GM19328 (cell line): ENCODE results near the gene ADAMTS2.

Experiments
- ATAC-seq: cut with Tn5 transposase; IDR thresholded peaks from one replicate; pipeline ENCODE4 v1.9.1; 2021; ENCODE audit warnings: mild to moderate bottlenecking, moderate library complexity; ENCODE audit not compliant: unreplicated experiment

The ADAMTS2 gene

GRCh38 chr5:179132586-179133355, 212.5 kb downstream of the ADAMTS2 start:
- no peak for ATAC-seq

DNA sequence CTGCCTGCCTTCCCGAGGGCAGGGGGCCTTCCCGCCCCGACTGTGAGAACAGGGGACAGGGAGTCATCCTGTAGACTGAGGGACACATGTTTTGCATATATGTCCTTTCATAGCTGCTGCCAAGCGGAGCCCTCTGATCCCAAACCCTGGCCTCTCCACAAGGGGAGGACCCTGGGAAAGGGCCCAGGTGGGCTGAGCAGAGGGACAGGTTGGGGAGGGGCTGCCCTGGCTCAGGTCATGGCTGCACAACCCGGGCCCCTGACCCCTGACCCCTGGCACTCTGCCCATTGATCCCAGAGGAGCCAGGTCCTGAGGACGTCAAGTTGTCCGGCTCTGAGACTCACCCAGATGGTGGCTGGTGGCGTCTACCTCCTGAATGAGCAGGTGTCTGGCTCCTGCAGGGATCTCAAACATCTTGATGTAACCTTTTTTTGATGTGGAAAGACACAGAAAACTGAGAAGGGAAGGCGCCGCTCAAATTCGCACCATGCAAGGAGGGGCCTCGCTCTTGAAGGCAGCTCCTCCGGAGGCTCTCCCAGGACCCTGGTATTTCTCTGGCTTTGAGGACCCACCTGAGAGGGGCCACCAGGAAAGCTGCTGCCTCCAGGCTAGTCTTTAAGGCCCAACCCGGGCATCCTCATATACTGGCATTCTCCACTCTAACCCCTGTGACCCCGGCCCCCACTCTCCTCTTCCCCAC, 213.2 kb downstream of the ADAMTS2 start:
- no peak for ATAC-seq

DNA sequence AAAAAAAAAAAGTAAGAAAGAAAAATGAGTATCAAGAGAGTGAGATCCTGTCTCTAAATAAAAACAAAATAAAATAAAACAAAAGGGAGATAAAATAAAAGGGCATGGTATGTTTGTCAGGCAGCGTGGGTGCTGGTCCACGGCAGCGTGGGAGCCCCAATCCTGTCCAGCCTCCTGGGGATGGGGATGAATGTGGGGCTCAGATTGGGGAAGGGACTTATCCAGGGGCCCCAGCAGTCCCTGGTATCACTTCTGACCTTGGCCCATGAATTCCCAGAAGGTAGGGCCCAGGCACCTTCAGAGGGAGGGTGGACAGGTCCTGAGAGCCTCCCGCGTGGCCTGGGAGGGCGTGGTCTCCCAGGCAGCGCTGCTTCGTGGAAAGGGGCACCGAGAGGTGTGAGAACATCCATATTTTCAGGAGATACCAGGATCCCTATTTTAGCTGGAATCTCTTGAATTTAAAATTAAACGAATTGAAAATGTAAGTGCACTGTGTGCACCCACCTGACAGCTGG, 213.9 kb downstream of the ADAMTS2 start:
- ATAC-seq, result no peak

DNA sequence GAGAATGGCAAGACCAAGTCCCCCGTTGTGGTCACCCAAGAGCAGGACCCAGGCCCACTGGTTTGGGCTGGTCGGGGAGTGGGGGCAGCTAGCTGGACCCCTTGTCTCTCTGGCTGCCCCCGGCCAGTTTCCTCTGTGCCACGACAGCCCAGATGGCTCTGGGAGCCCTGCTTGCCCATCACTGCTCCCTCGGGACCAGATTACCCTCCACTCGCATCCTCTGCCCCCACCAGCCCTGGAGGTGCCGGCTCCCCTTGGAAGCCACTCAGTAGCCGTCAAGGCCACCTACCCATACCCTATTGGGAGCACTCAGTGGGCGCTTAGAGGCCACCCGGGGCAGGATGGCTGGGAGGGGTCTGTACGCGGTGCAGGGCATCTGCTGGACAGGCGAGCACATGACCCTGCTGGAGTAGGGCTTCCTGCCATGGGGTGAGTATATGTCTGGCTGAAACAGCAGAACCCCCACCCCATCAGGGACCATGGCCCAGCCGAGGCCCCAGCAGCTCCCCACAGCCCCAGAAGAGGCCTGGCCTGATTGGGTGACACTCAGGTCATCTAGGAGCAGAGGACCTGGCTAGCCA, 215.1 kb downstream of the ADAMTS2 start:
- ATAC-seq, result no peak

DNA sequence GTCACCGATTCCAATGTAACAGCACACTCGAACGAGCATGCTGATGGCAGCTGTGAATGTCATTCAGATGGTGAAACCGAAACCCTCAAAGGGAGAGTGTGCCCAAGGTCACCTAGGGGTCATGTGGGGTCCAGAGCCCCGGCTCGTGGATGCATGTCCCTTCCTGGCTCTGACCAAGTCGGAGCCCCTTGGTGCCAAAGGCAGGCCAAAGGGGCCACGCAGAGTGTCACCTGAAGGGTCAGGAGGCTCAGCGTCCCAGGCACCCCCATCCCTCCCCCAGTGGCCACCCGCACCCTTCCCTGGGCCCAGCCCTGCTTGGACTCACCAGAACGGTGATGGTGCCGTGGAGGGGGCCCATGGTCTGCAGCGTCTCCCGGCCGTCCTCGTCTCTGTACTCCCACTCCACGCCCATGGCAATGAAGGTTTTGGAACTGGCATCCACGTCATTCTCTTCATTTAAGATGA, 215.6 kb downstream of the ADAMTS2 start:
- no peak for ATAC-seq

- ATAC-seq, result no peak
Observed at GRCh38 chr5:179128976-179129375, 216.3 kb downstream of the ADAMTS2 start.

DNA sequence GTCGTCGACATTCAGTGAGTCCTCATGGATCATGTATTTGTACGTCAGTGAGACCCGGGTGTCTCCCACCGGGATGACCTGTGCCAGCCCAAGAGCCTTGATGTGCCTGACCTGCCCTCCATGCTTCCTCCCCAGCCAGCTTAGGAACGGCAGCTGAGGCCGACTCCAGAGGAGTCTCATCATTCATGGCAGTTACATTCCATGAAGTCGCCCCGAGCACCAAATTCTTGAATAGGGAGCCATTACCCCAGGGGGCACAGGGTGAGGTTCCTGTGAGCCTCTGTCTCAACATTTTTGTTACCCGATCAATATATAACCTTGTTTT, 217.3 kb downstream of the ADAMTS2 start:
- ATAC-seq, result no peak

DNA sequence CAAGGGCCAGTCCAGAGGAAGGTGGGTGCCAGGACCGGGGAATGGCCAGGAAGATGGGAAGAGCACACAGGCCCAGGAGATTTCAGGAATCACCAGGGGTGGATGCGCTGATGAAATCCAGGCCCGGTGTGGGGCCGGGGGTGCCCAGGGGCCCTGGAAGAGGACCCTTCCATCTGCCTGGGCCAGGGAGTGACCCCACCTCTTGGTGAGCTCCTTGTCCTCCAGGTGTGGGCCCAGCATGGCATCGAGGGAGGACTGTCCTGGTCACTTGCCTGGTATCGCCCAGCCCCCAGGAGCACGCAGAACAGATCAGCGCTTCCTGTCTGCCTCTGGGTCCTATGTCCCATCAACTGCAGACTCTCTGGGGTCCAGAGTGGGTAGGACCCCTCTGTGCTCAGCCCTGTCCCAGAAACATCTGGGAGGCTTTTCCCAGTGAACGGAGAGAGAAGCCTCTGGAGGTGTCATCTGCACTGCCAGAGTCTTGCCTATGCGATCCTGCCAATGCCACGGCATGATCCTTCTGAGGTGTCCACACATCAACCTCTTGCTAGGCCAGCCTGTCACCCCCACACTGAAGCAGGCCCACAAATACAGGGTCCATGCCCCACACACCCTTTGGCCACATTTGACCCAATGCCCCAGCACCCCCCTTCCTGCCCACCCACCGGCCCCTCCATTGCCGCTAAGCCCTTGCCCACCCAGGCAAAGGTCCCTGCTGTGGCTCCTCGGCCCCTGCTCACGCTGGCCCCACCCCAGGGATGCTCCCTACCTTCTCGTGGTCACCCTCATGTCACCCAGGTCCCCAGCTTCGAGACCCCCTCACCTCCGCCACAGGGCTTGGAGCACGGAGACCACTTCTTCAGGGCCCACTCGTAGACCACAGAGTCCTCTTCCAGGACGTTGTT, 217.9 kb downstream of the ADAMTS2 start:
- ATAC-seq, result no peak

DNA sequence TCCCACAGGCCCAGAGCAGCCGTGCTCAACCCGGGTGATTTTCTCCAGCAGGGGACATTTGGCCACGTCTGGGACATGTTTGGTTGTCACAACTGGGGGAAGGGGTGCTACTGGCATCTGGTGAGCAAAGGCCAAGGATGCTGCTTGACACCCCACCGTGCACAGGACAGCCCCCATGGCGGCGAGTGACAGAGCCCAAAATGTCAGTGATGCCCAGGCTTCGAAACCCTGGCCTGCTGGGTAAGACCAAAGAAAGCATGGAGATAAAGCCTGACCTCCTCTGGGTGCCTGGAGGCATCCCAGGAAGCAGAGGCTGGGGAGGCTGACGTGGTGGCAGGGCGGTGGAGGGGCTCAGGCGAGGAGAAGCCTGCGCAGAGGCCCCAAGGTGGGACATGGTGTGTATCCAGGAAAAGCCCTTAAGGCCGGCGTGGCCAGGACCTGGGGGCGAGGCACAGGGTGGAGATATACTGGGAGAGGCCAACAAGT, 218.7 kb downstream of the ADAMTS2 start:
- ATAC-seq, result no peak

GRCh38 chr5:179125789-179126505, 219.3 kb downstream of the ADAMTS2 start:
- ATAC-seq, result no peak

GRCh38 chr5:179124853-179125788, 220.1 kb downstream of the ADAMTS2 start:
- ATAC-seq, result no peak

DNA sequence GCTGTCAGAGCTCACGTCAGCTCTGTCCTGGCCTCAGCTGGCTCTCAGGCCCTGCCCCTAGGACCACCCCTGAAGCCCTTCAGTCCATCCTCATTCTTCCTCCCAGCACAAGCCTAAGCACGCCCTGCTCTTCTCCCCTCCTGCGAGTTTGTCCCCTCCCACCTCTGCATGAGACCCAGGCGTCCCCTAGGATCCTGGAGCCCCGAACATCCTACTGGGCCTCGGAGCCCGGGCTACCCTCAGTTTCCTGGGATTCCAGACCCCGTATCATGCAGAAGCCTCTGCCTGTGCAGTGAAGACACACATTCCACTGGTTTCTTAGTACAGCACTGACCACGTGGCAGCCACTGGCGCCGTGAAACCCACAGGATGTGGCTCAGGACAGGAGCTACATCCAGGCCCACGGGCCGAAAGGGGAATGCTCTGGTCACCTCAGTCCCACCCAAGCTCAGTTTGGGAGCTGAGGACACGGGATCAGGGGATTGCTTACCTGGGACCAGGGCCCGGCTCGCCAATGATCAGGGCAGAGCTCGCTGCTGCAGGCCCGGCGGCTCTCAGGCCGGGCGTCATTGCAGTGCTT, 220.9 kb downstream of the ADAMTS2 start:
- ATAC-seq, result no peak

- ATAC-seq, result no peak
Observed at GRCh38 chr5:179123491-179124272, 221.6 kb downstream of the ADAMTS2 start.

GRCh38 chr5:179123109-179123426, 222.2 kb downstream of the ADAMTS2 start:
- no peak for ATAC-seq

GRCh38 chr5:179122411-179123108, 222.7 kb downstream of the ADAMTS2 start:
- no peak for ATAC-seq

DNA sequence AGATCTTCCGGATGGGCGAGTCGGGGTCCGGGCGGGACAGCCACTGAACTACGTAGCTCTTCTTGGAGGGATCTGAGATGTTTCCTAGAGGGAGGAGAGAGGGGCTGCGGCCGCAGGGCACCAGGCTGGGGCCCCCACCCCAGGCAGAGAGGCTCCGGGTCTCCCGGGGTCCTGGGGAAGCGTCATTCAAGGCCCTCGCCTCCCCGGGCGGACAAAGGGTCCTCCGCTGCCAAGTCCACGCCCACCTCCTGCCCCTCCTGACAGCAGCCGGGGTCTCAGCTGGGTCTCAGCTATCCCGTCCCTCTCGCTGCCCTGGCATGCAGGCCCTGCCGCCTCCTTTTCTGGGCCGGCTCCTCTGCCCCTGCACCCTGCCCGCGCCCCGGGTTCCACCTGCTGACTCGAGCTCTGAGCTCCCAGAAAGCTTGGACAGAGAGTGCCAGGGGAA, 223.6 kb downstream of the ADAMTS2 start:
- ATAC-seq, result no peak

DNA sequence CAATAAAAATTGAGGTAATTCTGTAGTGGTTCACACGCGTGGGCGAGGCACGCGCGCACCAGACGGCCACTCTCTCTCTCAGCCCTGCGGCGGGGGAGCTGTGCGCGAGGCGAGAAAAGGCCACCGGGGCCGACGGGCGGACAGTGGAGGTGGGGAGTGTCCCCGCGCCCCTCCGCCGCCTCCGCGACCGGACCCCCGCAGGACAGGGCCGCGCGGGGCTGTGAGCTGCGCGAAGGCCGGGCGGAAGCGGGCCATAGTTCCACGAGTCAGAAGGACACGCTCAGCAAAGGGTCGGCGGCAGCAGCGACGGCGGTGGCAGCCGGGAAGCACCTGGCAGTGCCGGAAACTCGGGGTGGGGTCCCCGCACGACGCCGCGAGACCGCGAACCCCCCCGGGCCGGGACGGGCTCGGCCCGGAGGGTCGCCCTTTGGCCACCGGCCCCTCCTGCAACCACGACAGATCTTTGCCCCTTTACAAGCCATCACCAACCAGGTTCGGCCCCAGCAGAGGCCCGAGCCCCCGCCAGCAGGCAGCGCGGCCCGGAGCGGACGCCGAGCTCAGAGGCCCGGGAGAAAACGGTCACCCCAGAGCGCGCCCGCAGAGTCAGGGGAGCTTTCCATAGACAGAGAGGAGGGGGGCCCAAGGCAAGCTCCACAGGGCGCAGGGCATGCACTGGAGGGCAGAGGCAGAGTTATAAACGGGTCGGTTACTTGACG, 224.2 kb downstream of the ADAMTS2 start:
- no peak for ATAC-seq
